Colonic mucosa (tissue), 4 donors: Measurements from ENCODE around the gene MED26. TPM values are rescaled to one million over a fixed set of nuclear protein-coding genes. Genes with fewer than 3 reads are reported as not detected.

ENCODE experiments used
- DNase-seq: peaks from one replicate; pipeline ENCODE4 v3.0.0-alpha.2; 2020
- H3K27ac ChIP-seq: fragments of 200-600 bp; one replicate; pipeline ENCODE4 v1.8.0; 2021
- H3K27me3 ChIP-seq: fragments of 200-600 bp; one replicate; pipeline ENCODE4 v1.8.0; 2021
- H3K36me3 ChIP-seq: fragments of 200-600 bp; one replicate; pipeline ENCODE4 v1.8.0; 2021
- H3K4me1 ChIP-seq: fragments of 200-600 bp; one replicate; pipeline ENCODE4 v1.8.0; 2021; ENCODE audit warnings: mild to moderate bottlenecking
- H3K4me3 ChIP-seq: fragments of 200-600 bp; one replicate; pipeline ENCODE4 v1.8.0; 2021
- H3K9ac ChIP-seq, 2 donors: one replicate each; pipeline ENCODE4 v1.7.0; 2013; ENCODE audit warnings: control low read depth in 2 of 2, low read depth in 2 of 2, low read length in 2 of 2
- H3K9me3 ChIP-seq: fragments of 200-600 bp; one replicate; pipeline ENCODE4 v1.8.0; 2021
- CTCF ChIP-seq: fragments of 200-600 bp; IDR thresholded peaks from one replicate; pipeline ENCODE4 v1.8.0; 2022; ENCODE audit warnings: antibody characterized with exemption, mild to moderate bottlenecking
- intact Hi-C: fragments of 100-400 bp; cut with DNase I; formaldehyde crosslinking; loops from one replicate; pipeline ENCODE4 v1.14.1; 2022
- total RNA-seq, 2 donors: library from RNA; stranded (reverse); fragmentation: NEBNext Ultra II Directional in 1 of 2; extraction: Animal tissue kit (Norgen Biotek cat#: 25700) in 1 of 2; gene quantifications; one replicate each; pipeline ENCODE4 v1.2.1, GENCODE V29; 2021
- donor health status: healthy.
- donor health status: DM: no; HTN: no; CAD: no.
- donor health status: DM: no; HTN: no; CAD: no.

The MED26 gene
- total RNA-seq, 2 donors from 2014 or later, result 10.0 to 11.9 TPM

- H3K27ac ChIP-seq, result no peak overlapping the region
- H3K9ac ChIP-seq, result no peak overlapping the region
- no peaks in the 10 kb centered on the region for H3K9me3 ChIP-seq
- no peaks in the 10 kb centered on the region for H3K36me3 ChIP-seq
- DNase-seq, result no peak
- H3K4me1 ChIP-seq, result peaks cover 4% of the 10 kb centered on the region
- intact Hi-C loops, result no loop called here
- no peaks in the 10 kb centered on the region for H3K27me3 ChIP-seq
- no peak for TF ChIP-seq CTCF
- no peak overlapping the region for H3K4me3 ChIP-seq
These were observed 33.3 kb downstream of the MED26 start for GRCh38 chr19:16594681-16595091.

- no peaks in the 10 kb centered on the region for H3K36me3 ChIP-seq
- H3K27ac ChIP-seq, result no peak overlapping the region
- no peaks in the 10 kb centered on the region for H3K9me3 ChIP-seq
- peaks cover 5% of the 10 kb centered on the region for H3K4me1 ChIP-seq
- H3K9ac ChIP-seq, result no peak overlapping the region
- intact Hi-C loops, result no loop called here
- no peaks in the 10 kb centered on the region for H3K27me3 ChIP-seq
- TF ChIP-seq CTCF, result no peak
- no peak overlapping the region for H3K4me3 ChIP-seq
- no peak for DNase-seq
These were observed 33.8 kb downstream of the MED26 start for GRCh38 chr19:16594131-16594586.

DNA sequence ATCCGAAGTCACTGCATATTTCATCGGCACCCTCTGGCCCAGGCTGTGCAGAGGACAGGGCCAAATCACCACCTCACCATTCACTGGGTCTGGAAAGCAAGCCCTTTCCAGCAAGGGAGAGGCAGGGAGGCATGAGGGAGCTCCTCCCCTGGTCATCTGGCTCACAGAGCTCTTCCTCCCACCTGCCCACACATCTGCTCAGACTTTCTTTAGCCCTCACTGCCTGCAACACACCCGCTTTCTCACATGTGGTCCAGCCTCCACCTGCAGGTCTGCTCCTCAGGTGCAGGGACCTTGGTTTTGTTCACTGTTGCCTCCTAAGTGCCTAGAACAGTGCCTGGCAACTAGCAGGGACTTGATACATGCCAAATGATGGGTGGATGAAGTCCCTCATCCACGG, 34.8 kb downstream of the MED26 start:
- intact Hi-C loops, result no loop called here
- H3K4me1 ChIP-seq, result peaks cover 15% of the 10 kb centered on the region
- H3K9ac ChIP-seq, result no peak overlapping the region
- TF ChIP-seq CTCF, result no peak
- H3K27me3 ChIP-seq, result no peaks in the 10 kb centered on the region
- no peak for DNase-seq
- no peak overlapping the region for H3K4me3 ChIP-seq
- no peak overlapping the region for H3K27ac ChIP-seq
- no peaks in the 10 kb centered on the region for H3K9me3 ChIP-seq
- H3K36me3 ChIP-seq, result no peaks in the 10 kb centered on the region

GRCh38 chr19:16591803-16592556, 36.0 kb downstream of the MED26 start:
- Histone ChIP-seq H3K27me3 (no peaks in the 10 kb centered on the region), H3K9ac (no peak overlapping the region), H3K4me1 (peaks cover 23% of the 10 kb centered on the region), H3K36me3 (no peaks in the 10 kb centered on the region), H3K27ac (no peak overlapping the region), H3K9me3 (no peaks in the 10 kb centered on the region), H3K4me3 (no peak overlapping the region)
- no peak for TF ChIP-seq CTCF
- intact Hi-C loops, result no loop called here
- DNase-seq, result no peak

- H3K27me3 ChIP-seq, result no peaks in the 10 kb centered on the region
- H3K4me3 ChIP-seq, result no peak overlapping the region
- no peaks in the 10 kb centered on the region for H3K36me3 ChIP-seq
- no peak for DNase-seq
- no peak overlapping the region for H3K9ac ChIP-seq
- H3K4me1 ChIP-seq, result peaks cover 29% of the 10 kb centered on the region
- H3K27ac ChIP-seq, result no peak overlapping the region
- TF ChIP-seq CTCF, result no peak
- intact Hi-C loops, result no loop called here
- no peaks in the 10 kb centered on the region for H3K9me3 ChIP-seq
These were observed 36.9 kb downstream of the MED26 start for GRCh38 chr19:16590876-16591802.
